A549 (cell line): ENCODE data around the gene INTS6L. TPM values are rescaled to one million over a fixed set of nuclear protein-coding genes. Genes with fewer than 3 reads are reported as not detected.
A peak's percentile ranks its signal among the peaks of the same experiment; 100 is the strongest.

Source experiments
- ATAC-seq, 2 experiments: fragments of 200-7000 bp in 1 of 2; fragments of >200 bp in 1 of 2; cut with Nextera tagmentation in 1 of 2; cut with Tn5 transposase in 1 of 2; 3 replicates each; pipeline versions ENCODE4 v1.8.0 to v1.9.1; 2018 to 2020; ENCODE audit warnings: mild to moderate bottlenecking in 1 of 2, moderate library complexity in 1 of 2
- CTCF ChIA-PET: fragments of 300-600 bp; sonication (Branson Sonifier 250); formaldehyde crosslinking; extraction: SDS; loops from one replicate; lab custom pipeline; 2021; ENCODE audit warnings: antibody characterized with exemption, inconsistent platforms; lab: Yijun Ruan, JAX
- POLR2A ChIA-PET: fragments of 350-600 bp; formaldehyde crosslinking; extraction: SDS; loops from one replicate; lab custom pipeline; 2021; ENCODE audit warnings: antibody characterized with exemption, inconsistent platforms; lab: Yijun Ruan, JAX
- DNase-seq, 2 experiments: peaks; one replicate each; pipeline versions ENCODE4 v3.0.0 to v3.0.0-alpha.2; 2011 to 2016; ENCODE audit warnings: low read depth in 1 of 2, low spot score in 1 of 2
- FAIRE-seq: peaks from 2 replicates; lab custom pipeline; 2011; peaks lifted over from hg19 to GRCh38; lab: Jason Lieb, UNC
- H3K27ac ChIP-seq, 2 experiments: fragments of >200 bp; sonication (Bioruptor Twin); formaldehyde crosslinking; 3 replicates each; pipeline ENCODE4 v1.5.1; 2016 to 2017
- H3K4me1 ChIP-seq: fragments of >200 bp; sonication (Bioruptor Twin); formaldehyde crosslinking; 3 replicates; pipeline ENCODE4 v1.6.1; 2016
- H3K4me2 ChIP-seq: fragments of >200 bp; sonication (Bioruptor Twin); formaldehyde crosslinking; 3 replicates; pipeline ENCODE4 v1.6.1; 2016
- H3K4me3 ChIP-seq: fragments of >200 bp; sonication (Bioruptor Twin); formaldehyde crosslinking; 3 replicates; pipeline ENCODE4 v1.5.1; 2016
- H3K9me3 ChIP-seq: fragments of >200 bp; sonication (Bioruptor Twin); formaldehyde crosslinking; 3 replicates; pipeline ENCODE4 v1.6.1; 2016
- CHD2 ChIP-seq: fragments of 150-350 bp; IDR thresholded peaks from 2 replicates; pipeline ENCODE4 v1.6.1; 2014; ENCODE audit warnings: low read length; ENCODE audit not compliant: partially characterized antibody
- E2F6 ChIP-seq: IDR thresholded peaks from 2 replicates; pipeline ENCODE4 v1.6.1; 2012; ENCODE audit warnings: low read depth, borderline replicate concordance
- EP300 ChIP-seq, 2 experiments: fragments of >200 bp; sonication (Bioruptor Twin); formaldehyde crosslinking; IDR thresholded peaks; 2 replicates in 1 of 2; 3 replicates in 1 of 2; pipeline ENCODE4 v1.6.1; 2016 to 2017
- ESRRA ChIP-seq: fragments of 150-350 bp; IDR thresholded peaks from 2 replicates; pipeline ENCODE4 v1.6.1; 2014; ENCODE audit warnings: mild to moderate bottlenecking, low read length, borderline replicate concordance
- FOSB ChIP-seq: fragments of 250-450 bp; sonication (Bioruptor Pico); IDR thresholded peaks from 2 replicates; pipeline ENCODE4 v1.5.0; 2020; ENCODE audit warnings: mild to moderate bottlenecking, moderate library complexity
- FOSL2 ChIP-seq, 2 experiments: fragments of 450-650 bp in 1 of 2; fragments of >200 bp in 1 of 2; sonication (Bioruptor Twin) in 1 of 2; formaldehyde crosslinking; IDR thresholded peaks; 2 replicates each; pipeline versions ENCODE4 v1.5.0 to v1.6.1; 2016 to 2020; ENCODE audit warnings: mild to moderate bottlenecking in 1 of 2, moderate library complexity in 1 of 2
- FOXS1 ChIP-seq: fragments of 250-450 bp; sonication (Bioruptor Pico); IDR thresholded peaks from 2 replicates; pipeline ENCODE4 v1.5.0; 2020; ENCODE audit warnings: mild to moderate bottlenecking, moderate library complexity
- HEYL ChIP-seq: fragments of 250-450 bp; sonication (Bioruptor Pico); IDR thresholded peaks from 2 replicates; pipeline ENCODE4 v1.8.0; 2021; ENCODE audit warnings: mild to moderate bottlenecking, moderate library complexity
- HOXB13 ChIP-seq: fragments of 250-450 bp; sonication (Bioruptor Pico); IDR thresholded peaks from 2 replicates; pipeline ENCODE4 v1.5.0; 2020; ENCODE audit warnings: low read depth, mild to moderate bottlenecking, moderate library complexity
- KDM1A ChIP-seq: fragments of 200-600 bp; sonication (generic); IDR thresholded peaks from 2 replicates; pipeline ENCODE4 v1.6.1; 2016; ENCODE audit warnings: low read depth, mild to moderate bottlenecking
- MAX ChIP-seq: IDR thresholded peaks from 2 replicates; pipeline ENCODE4 v1.6.1; 2012
- NR3C1 ChIP-seq: fragments of >200 bp; sonication (Bioruptor Twin); formaldehyde crosslinking; IDR thresholded peaks from 3 replicates; pipeline ENCODE4 v1.6.1; 2017
- PHF8 ChIP-seq: fragments of 200-600 bp; sonication (generic); IDR thresholded peaks from 2 replicates; pipeline ENCODE4 v1.6.1; 2016; ENCODE audit warnings: low read depth, mild to moderate bottlenecking, antibody characterized with exemption, moderate library complexity, borderline replicate concordance
- POLR2A ChIP-seq: IDR thresholded peaks from 2 replicates; pipeline ENCODE4 v1.6.1; 2012; ENCODE audit warnings: mild to moderate bottlenecking, low read length
- POLR2AphosphoS2 ChIP-seq: conservative IDR thresholded peaks from 2 replicates; pipeline ENCODE4 v1.6.1; 2012; ENCODE audit warnings: low read length, improper control_type of control experiment, inconsistent platforms
- RARB ChIP-seq: fragments of 250-450 bp; sonication (Bioruptor Pico); IDR thresholded peaks from 2 replicates; pipeline ENCODE4 v1.8.0; 2021; ENCODE audit warnings: mild to moderate bottlenecking, moderate library complexity
- SREBF2 ChIP-seq: fragments of 450-650 bp; IDR thresholded peaks from 2 replicates; pipeline ENCODE4 v1.6.1; 2014; ENCODE audit warnings: mild to moderate bottlenecking, moderate library complexity
- ZC3H11A ChIP-seq: fragments of 450-650 bp; IDR thresholded peaks from 2 replicates; pipeline ENCODE4 v1.6.1; 2014; ENCODE audit warnings: antibody characterized with exemption, mild to moderate bottlenecking
- ZFP36 ChIP-seq: fragments of 450-650 bp; IDR thresholded peaks from 2 replicates; pipeline ENCODE4 v1.6.1; 2014; ENCODE audit warnings: borderline replicate concordance; ENCODE audit not compliant: partially characterized antibody
- WGBS: methylation state at CpG from one replicate; pipeline ENCODE4 v1.1.6; 2017; ENCODE audit errors: missing lambda C conversion rate; 5-methylcytosine and 5-hydroxymethylcytosine counted together
- polyA plus RNA-seq, 4 experiments: library from polyadenylated mRNA; depleted of rRNA in 3 of 4; stranded (reverse); fragments of >200 nt; fragmentation: RNase III in 1 of 4; extraction: RNeasy Plus Mini Kit Qiagen cat#74134 plus additional on column Dnase treatment in 1 of 4; gene quantifications; 2 replicates in 3 of 4; 3 replicates in 1 of 4; pipeline ENCODE4 v1.2.3, GENCODE V29; 2011 to 2017
- TF ChIP-seq, protein P1 (sequence below): fragments of >200 bp; sonication (Bioruptor Twin); formaldehyde crosslinking; IDR thresholded peaks from 3 replicates; pipeline ENCODE4 v1.6.1; 2016
- TF ChIP-seq, protein P2 (sequence below): fragments of 250-450 bp; sonication (Bioruptor Pico); IDR thresholded peaks from 2 replicates; pipeline ENCODE4 v1.5.0; 2020; ENCODE audit warnings: low read depth, mild to moderate bottlenecking, moderate library complexity
- TF ChIP-seq, protein P3 (sequence below): fragments of 250-450 bp; sonication (Bioruptor Pico); IDR thresholded peaks from 2 replicates; pipeline ENCODE4 v1.5.0; 2021; ENCODE audit warnings: mild to moderate bottlenecking, moderate library complexity, borderline replicate concordance

The INTS6L gene
- polyA plus RNA-seq, 2 of the 4 experiments (the other 2 are of a cell fraction), result 0.19 to 0.40 TPM

DNA sequence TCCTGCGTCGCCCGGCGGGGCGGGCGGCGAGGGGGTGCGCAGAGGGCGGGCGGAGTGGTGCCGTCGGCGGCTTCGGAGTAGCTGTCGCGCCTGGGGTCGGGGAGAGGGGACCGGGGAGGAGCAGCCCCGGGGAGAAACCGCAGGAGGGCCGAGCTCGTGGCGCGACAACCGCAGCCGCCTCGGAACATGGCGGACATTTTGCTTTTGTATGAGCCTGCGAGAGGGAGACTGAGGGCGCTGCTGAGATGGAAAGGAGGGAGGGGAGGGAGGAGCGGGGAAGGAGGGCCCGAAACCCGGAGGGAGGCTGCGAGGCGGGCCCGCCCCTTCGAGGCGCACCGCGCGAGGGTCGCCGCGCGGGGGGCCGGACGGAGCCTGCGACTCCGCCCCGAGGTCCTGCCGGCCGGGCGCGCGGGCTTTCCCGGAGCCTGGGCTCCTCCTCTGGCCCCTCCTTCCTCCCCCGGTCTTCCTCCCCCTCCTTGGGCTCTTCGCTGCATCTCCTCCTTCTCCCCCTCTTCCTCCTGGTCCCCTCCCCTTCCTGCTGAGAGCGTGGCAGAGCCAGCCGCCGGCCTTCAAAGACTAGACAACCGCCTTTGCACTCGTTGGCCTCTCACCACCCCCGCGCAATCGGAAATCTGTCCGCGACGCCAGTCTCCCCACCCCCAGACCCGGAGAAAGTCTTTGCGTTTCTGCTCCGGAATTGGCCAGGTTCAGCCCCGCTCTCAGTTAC is 1.1 kb downstream of the INTS6L start:
- Histone ChIP-seq H3K27ac (peak overlapping the region; percentile 71 to 82), H3K4me1 (0 out of 3 replicates have a peak, but pooled peaks cover 5% of the 10 kb centered on the region), H3K9me3 (no peaks in the 10 kb centered on the region), H3K4me2 (peak overlapping the region; percentile 95), H3K4me3 (peak overlapping the region; percentile 68)
- peak; percentile 41 to 75 for DNase-seq
- ChIA-PET CTCF (interaction anchor here (1.2 kb wide), 1 partner anchor 10 kb away, joined by 3 read pairs; no protein-coding TSS in a partner anchor), POLR2A (no interaction called here)
- peak; percentile 92 to 97 for ATAC-seq
- TF ChIP-seq FOSB (CRISPR knock-in tag) (no peak), FOSL2 (IDR thresholded peaks at IDR 0.05) (no peak), FOSL2 (CRISPR knock-in tag; IDR thresholded peaks at IDR 0.05) (no peak), SREBF2 (no peak), POLR2A (0 out of 2 replicates have a peak, but pooled peaks have one; percentile 10), E2F6 (0 out of 2 replicates have a peak, but pooled peaks have one; percentile 52), EP300 (IDR thresholded peaks at IDR 0.05) (no peak), PHF8 (peak; percentile 45; the same call in 1 of the 2 replicates), MAX (peak; percentile 66), RARB (CRISPR knock-in tag) (no peak)
- TF ChIP-seq, protein P1, sequence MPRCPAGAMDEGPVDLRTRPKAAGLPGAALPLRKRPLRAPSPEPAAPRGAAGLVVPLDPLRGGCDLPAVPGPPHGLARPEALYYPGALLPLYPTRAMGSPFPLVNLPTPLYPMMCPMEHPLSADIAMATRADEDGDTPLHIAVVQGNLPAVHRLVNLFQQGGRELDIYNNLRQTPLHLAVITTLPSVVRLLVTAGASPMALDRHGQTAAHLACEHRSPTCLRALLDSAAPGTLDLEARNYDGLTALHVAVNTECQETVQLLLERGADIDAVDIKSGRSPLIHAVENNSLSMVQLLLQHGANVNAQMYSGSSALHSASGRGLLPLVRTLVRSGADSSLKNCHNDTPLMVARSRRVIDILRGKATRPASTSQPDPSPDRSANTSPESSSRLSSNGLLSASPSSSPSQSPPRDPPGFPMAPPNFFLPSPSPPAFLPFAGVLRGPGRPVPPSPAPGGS, result 0 out of 3 replicates have a peak, but pooled peaks have one; percentile 25
- WGBS, result 1% methylated on average over 44 of the region's 73 CpGs
- no peak for FAIRE-seq

DNA sequence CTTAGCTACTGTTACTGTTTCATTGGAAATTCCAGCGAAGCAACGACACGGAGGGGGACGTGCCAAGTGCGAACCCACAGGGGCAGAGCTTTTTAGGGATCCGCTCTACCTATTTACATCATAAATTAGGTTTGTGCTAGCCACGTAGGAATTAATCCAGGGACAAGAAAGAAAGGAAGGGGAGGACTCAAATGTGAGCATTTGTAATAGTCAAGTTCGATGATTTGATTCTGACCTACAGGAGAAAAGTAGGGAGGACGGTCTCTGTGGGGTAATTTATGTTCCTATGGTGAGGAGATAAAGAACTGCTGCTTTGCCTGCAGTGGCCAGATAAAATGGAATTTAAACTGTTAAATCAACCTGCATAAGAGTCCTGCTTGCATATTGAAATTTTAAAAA is 1.7 kb downstream of the INTS6L start:
- DNase-seq (no peak), FAIRE-seq (no peak), ATAC-seq (peak in 1 of 2 experiments; percentile 21; a peak in 2 of 6 replicates)
- POLR2A ChIA-PET, result no interaction called here
- TF ChIP-seq EP300 (IDR thresholded peaks at IDR 0.05) (no peak), HOXB13 (CRISPR knock-in tag) (no peak), ESRRA (no peak), CHD2 (no peak), NR3C1 (no peak), ZFP36 (no peak), POLR2A (no peak), KDM1A (no peak), POLR2AphosphoS2 (no peak), MAX (no peak), E2F6 (no peak), FOXS1 (CRISPR knock-in tag) (no peak), HEYL (CRISPR knock-in tag) (no peak), ZC3H11A (no peak)
- TF ChIP-seq, protein P2, sequence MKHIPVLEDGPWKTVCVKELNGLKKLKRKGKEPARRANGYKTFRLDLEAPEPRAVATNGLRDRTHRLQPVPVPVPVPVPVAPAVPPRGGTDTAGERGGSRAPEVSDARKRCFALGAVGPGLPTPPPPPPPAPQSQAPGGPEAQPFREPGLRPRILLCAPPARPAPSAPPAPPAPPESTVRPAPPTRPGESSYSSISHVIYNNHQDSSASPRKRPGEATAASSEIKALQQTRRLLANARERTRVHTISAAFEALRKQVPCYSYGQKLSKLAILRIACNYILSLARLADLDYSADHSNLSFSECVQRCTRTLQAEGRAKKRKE (CRISPR knock-in tag), result no peak
- TF ChIP-seq, protein P1, result no peak
- TF ChIP-seq, protein P3, sequence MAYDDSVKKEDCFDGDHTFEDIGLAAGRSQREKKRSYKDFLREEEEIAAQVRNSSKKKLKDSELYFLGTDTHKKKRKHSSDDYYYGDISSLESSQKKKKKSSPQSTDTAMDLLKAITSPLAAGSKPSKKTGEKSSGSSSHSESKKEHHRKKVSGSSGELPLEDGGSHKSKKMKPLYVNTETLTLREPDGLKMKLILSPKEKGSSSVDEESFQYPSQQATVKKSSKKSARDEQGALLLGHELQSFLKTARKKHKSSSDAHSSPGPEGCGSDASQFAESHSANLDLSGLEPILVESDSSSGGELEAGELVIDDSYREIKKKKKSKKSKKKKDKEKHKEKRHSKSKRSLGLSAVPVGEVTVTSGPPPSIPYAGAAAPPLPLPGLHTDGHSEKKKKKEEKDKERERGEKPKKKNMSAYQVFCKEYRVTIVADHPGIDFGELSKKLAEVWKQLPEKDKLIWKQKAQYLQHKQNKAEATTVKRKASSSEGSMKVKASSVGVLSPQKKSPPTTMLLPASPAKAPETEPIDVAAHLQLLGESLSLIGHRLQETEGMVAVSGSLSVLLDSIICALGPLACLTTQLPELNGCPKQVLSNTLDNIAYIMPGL (CRISPR knock-in tag), result no peak
- CTCF ChIA-PET, result interaction anchor here (1.2 kb wide), 1 partner anchor 9 kb away, joined by 3 read pairs; no protein-coding TSS in a partner anchor
- 18% methylated on average over 8 of the region's 9 CpGs for WGBS
- no peaks in the 10 kb centered on the region for H3K9me3 ChIP-seq
- peak overlapping the region; percentile 62 to 82 for H3K27ac ChIP-seq
- peak overlapping the region; percentile 68 for H3K4me3 ChIP-seq
- H3K4me1 ChIP-seq, result 0 out of 3 replicates have a peak, but pooled peaks cover 5% of the 10 kb centered on the region
- H3K4me2 ChIP-seq, result peak overlapping the region; percentile 95
